Nephron progenitor cell (in vitro differentiated cells): ENCODE data around the gene PKD2L1.
"Not testable (repeated sequence)": the region's sequence is repeated elsewhere in the genome, so short reads cannot be mapped to it uniquely, and the experiment has no call there.

ENCODE experiments used
- DNase-seq: peaks from one replicate; pipeline ENCODE4 v3.0.0; 2021
- H3K27ac Mint-ChIP-seq: 2 replicates; pipeline ENCODE4 v1.8.0; 2021; ENCODE audit warnings: mild to moderate bottlenecking, moderate library complexity, mixed read lengths
- H3K27me3 Mint-ChIP-seq: 2 replicates; pipeline ENCODE4 v1.8.0; 2021; ENCODE audit warnings: mild to moderate bottlenecking, low read depth, mixed read lengths; ENCODE audit not compliant: poor library complexity
- H3K36me3 Mint-ChIP-seq: 2 replicates; pipeline ENCODE4 v1.8.0; 2021; ENCODE audit warnings: low read depth, mixed read lengths
- H3K4me1 Mint-ChIP-seq: 2 replicates; pipeline ENCODE4 v1.8.0; 2021; ENCODE audit warnings: mixed read lengths
- H3K4me3 Mint-ChIP-seq: 2 replicates; pipeline ENCODE4 v1.8.0; 2021; ENCODE audit warnings: mild to moderate bottlenecking, moderate library complexity, mixed read lengths
- H3K9me3 Mint-ChIP-seq: 2 replicates; pipeline ENCODE4 v1.8.0; 2021; ENCODE audit warnings: mild to moderate bottlenecking, moderate library complexity, mixed read lengths
- TF ChIP-seq, protein P1 (sequence below): fragments of 200-600 bp; sonication (generic); IDR thresholded peaks from 2 replicates; pipeline ENCODE4 v1.5.0; 2021; ENCODE audit warnings: antibody characterized with exemption

PKD2L1 gene

DNA sequence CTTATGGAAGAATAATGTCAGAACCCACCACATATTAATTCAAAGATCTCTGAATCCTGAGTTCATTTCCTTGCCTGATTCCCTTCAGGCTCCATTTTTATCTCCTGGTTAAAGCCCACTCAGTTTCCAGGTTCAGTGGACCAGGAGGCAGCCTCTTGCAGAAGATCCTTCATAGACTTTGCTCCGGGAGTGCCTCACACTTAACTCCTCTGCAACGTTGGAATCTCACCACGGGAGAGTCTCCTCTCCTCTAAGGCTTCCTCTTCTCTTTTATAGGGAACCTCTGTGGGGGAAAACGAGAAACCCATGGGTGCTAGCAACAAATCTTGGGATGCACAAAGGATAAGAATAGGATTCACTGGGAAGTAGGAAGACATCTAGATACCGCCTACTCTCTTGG is 41.8 kb downstream of the PKD2L1 start:
- no peak for DNase-seq
- Mint-ChIP-seq H3K4me3 (no peak overlapping the region), H3K27ac (no peak overlapping the region), H3K36me3 (peaks cover 9% of the 10 kb centered on the region), H3K9me3 (no peaks in the 10 kb centered on the region), H3K4me1 (peaks cover 24% of the 10 kb centered on the region), H3K27me3 (peaks cover 36% of the 10 kb centered on the region)
- TF ChIP-seq, protein P1, sequence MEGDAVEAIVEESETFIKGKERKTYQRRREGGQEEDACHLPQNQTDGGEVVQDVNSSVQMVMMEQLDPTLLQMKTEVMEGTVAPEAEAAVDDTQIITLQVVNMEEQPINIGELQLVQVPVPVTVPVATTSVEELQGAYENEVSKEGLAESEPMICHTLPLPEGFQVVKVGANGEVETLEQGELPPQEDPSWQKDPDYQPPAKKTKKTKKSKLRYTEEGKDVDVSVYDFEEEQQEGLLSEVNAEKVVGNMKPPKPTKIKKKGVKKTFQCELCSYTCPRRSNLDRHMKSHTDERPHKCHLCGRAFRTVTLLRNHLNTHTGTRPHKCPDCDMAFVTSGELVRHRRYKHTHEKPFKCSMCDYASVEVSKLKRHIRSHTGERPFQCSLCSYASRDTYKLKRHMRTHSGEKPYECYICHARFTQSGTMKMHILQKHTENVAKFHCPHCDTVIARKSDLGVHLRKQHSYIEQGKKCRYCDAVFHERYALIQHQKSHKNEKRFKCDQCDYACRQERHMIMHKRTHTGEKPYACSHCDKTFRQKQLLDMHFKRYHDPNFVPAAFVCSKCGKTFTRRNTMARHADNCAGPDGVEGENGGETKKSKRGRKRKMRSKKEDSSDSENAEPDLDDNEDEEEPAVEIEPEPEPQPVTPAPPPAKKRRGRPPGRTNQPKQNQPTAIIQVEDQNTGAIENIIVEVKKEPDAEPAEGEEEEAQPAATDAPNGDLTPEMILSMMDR: no peak

DNA sequence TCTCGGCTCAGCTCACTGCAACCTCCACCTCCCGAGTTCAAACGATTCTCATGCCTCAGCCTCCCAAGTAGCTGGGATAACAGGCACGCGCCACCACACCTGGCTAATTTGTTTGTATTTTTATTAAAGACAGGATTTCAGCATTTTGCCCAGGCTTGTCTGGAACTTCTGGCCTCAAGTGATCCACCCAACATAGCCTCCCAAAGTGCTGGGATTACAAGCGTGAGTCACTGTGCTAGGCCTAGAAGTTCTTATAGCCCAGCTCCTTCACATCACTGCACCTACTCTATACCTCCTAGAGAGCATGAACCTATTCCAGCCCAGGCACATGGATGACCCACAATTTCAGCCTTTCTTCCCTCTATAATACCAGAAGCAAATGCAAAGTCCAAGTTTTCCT is 42.3 kb downstream of the PKD2L1 start:
- Mint-ChIP-seq H3K27ac (no peak overlapping the region), H3K27me3 (peaks cover 34% of the 10 kb centered on the region)
- no peak for DNase-seq

DNA sequence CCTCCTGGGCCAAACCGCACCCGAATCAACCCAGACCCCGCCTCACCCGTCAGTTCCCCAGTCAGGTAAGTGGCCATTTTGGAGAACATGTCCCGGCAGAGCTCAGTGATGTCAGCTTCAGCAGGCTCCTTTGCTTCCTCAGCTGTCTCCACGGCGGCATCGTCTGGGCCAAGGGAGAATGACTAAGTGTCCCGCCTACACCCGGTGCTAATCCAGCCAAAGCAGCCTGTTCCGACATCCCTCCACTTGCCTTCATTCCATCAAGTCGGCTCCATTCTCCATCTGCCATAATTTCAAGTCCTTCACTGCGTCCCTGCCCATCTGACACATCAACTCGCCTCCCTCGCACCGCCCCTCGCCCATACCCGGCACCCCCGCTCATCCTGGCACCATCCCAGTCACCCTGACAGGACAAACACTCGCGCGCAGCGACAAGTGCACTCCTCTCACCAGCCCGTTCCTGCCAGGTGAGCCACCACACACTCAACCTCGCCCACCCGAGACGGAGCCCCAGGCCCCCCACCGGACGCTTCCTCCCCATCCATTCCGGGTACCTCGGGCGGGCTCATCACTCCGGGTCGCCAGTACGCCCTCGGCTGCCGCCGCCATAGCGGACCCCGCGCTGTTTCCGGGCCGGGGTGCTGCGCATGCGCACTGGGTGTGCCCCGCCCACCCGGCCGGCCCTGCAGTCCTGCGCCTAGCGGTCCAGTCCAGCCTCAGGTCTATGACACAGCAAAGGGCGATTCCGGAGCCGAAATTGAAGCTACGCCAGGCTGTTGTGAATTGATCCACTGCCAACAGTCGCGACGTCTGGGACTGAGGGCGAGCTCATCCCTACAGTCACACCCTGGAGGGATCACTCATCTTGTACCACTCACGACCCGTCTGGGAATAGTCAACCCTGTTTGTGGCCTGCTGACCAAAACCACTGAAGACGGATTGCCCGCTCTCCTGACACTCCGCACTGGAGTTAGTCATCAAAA is 43.7 kb downstream of the PKD2L1 start, which contains the start of gene BLOC1S2:
BLOC1S2 (minus strand) TSS at position 630 of the 983 bp plus-strand sequence; CDS start at position 609, 21 bp downstream.
- peaks cover 9% of the 10 kb centered on the region for H3K36me3 Mint-ChIP-seq
- H3K4me1 Mint-ChIP-seq: peaks cover 24% of the 10 kb centered on the region
- H3K4me3 Mint-ChIP-seq: peak within 1 kb of the TSS; percentile 100
- TF ChIP-seq, protein P1: no peak
- DNase-seq: peak; percentile 91
- peaks cover 27% of the 10 kb centered on the region for H3K27me3 Mint-ChIP-seq
- no peaks in the 10 kb centered on the region for H3K9me3 Mint-ChIP-seq
- peak within 1 kb of the TSS; percentile 98 for H3K27ac Mint-ChIP-seq

More for the DNA sequence above, 42.3 kb downstream of the PKD2L1 start:
- Mint-ChIP-seq H3K36me3 (peaks cover 9% of the 10 kb centered on the region), H3K9me3 (no peaks in the 10 kb centered on the region), H3K4me1 (peaks cover 24% of the 10 kb centered on the region), H3K4me3 (peak overlapping the region; percentile 35)
- TF ChIP-seq, protein P1: no peak

DNA sequence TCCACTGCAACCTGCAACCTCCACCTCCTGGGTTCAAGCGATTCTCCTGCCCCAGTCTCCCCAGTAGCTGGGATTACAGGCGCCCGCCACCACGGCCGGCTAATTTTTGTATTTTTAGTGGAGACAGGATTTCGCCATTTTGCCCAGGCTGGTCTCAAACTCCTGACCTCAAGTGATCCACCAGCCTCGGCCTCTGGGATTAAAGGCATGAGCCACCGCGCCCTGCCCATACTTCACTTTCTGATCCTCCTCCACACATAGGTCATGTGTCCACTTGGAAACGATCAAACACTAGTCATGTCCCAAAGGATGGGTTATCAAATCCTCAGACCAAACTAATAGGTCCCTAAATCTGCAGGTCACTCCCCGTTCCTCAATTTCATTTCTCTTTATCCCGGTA is 44.7 kb downstream of the PKD2L1 start:
- not testable (repeated sequence) for H3K9me3 Mint-ChIP-seq, DNase-seq
- Mint-ChIP-seq H3K27ac (peak overlapping the region; percentile 98), H3K36me3 (peaks cover 17% of the 10 kb centered on the region), H3K4me1 (peaks cover 24% of the 10 kb centered on the region), H3K27me3 (peaks cover 18% of the 10 kb centered on the region), H3K4me3 (peak overlapping the region; percentile 100)

DNA sequence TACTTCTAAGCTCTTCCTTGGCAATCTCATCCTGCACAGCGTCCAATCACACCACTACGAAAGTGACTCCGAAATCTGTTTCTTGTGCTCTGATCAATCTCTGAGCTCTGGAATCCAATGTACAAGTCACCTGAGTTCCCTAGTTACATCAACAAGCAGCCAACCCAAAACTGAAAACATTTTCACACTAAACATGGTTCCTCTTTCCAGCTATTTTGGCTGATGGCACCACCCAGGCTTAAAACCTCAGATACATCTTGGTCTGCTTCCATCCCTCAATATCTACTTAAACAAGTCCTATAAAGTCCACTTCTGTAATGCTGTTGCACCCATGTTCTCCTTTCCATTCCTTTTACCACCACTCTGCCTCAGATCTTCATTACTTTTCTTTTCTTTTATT is 47.1 kb downstream of the PKD2L1 start:
- Mint-ChIP-seq H3K27me3 (no peaks in the 10 kb centered on the region), H3K4me1 (peaks cover 24% of the 10 kb centered on the region), H3K4me3 (no peak overlapping the region), H3K9me3 (peaks cover 8% of the 10 kb centered on the region), H3K36me3 (peaks cover 34% of the 10 kb centered on the region), H3K27ac (no peak overlapping the region)
- TF ChIP-seq, protein P1: no peak
- DNase-seq: no peak

DNA sequence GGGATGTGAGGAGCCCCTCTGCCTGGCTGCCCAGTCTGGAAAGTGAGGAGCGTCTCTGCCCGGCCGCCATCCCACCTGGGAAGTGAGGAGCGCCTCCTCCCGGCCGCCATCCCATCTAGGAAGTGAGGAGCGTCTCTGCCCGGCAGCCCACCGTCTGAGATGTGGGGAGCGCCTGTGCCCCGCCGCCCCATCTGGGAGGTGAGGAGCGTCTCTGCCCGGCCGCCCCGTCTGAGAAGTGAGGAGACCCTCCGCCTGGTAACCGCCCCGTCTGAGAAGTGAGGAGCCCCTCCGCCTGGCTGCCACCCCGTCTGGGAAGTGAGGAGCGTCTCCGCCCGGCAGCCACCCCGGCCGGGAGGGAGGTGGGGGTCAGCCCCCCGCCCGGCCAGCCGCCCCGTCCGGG is 53.1 kb downstream of the PKD2L1 start:
- H3K27ac Mint-ChIP-seq, DNase-seq, H3K4me3 Mint-ChIP-seq, H3K4me1 Mint-ChIP-seq, H3K27me3 Mint-ChIP-seq: not testable (repeated sequence)
- Mint-ChIP-seq H3K9me3 (peaks cover 11% of the 10 kb centered on the region), H3K36me3 (peaks cover 63% of the 10 kb centered on the region)
